ENCODE measurements around the gene EFTUD2.

GRCh38 chr17:44887016-44887415 lies 12.2 kb downstream of the EFTUD2 start:
- TF ChIP-seq CTCF (IDR thresholded peaks at IDR 0.05) (no peak), POLR2A (IDR thresholded peaks at IDR 0.05) (no peak)

Data from body of pancreas (tissue), 4 donors.